ENCODE data around the gene RARRES2.

RARRES2 gene

GRCh38 chr7:150343225-150343624, 1.8 kb upstream of the RARRES2 start:
- TF ChIP-seq NFIC (IDR thresholded peaks at IDR 0.05): no peak
- no peak for TF ChIP-seq EGR1 (IDR thresholded peaks at IDR 0.05)

GRCh38 chr7:150342121-150342408, 636 bp upstream of the RARRES2 start:
- TF ChIP-seq CREB1 (IDR thresholded peaks at IDR 0.05; ENCODE audit: low read depth) (no peak), NFIC (IDR thresholded peaks at IDR 0.05) (no peak), FOXM1 (IDR thresholded peaks at IDR 0.05; ENCODE audit: borderline replicate concordance, low read depth) (no peak), USF1 (IDR thresholded peaks at IDR 0.05) (no peak), EP300 (IDR thresholded peaks at IDR 0.05; ENCODE audit: borderline replicate concordance) (no peak), TEAD4 (IDR thresholded peaks at IDR 0.05) (no peak), RAD21 (IDR thresholded peaks at IDR 0.05; ENCODE audit: low read depth) (no peak), REST (IDR thresholded peaks at IDR 0.05; ENCODE audit: low read depth) (no peak), EGR1 (IDR thresholded peaks at IDR 0.05) (no peak), CEBPB (IDR thresholded peaks at IDR 0.05) (no peak), MAX (IDR thresholded peaks at IDR 0.05) (no peak), ZBTB7A (IDR thresholded peaks at IDR 0.05; ENCODE audit: low read depth) (no peak), TAF1 (IDR thresholded peaks at IDR 0.05; ENCODE audit: low read depth) (no peak), YY1 (IDR thresholded peaks at IDR 0.05; ENCODE audit: low read depth) (no peak), TCF12 (IDR thresholded peaks at IDR 0.05; ENCODE audit: low read depth) (no peak)

- TF ChIP-seq TAF1 (IDR thresholded peaks at IDR 0.05; ENCODE audit: low read depth) (no peak), TEAD4 (IDR thresholded peaks at IDR 0.05) (no peak), RAD21 (IDR thresholded peaks at IDR 0.05; ENCODE audit: low read depth) (no peak), YY1 (IDR thresholded peaks at IDR 0.05; ENCODE audit: low read depth) (no peak), USF1 (IDR thresholded peaks at IDR 0.05) (no peak), CREB1 (IDR thresholded peaks at IDR 0.05; ENCODE audit: low read depth) (no peak), EP300 (IDR thresholded peaks at IDR 0.05; ENCODE audit: borderline replicate concordance) (no peak), MAX (IDR thresholded peaks at IDR 0.05) (no peak), NFIC (IDR thresholded peaks at IDR 0.05) (no peak), REST (IDR thresholded peaks at IDR 0.05; ENCODE audit: low read depth) (no peak), ZBTB7A (IDR thresholded peaks at IDR 0.05; ENCODE audit: low read depth) (no peak), TCF12 (IDR thresholded peaks at IDR 0.05; ENCODE audit: low read depth) (no peak), FOXM1 (IDR thresholded peaks at IDR 0.05; ENCODE audit: borderline replicate concordance, low read depth) (no peak), EGR1 (IDR thresholded peaks at IDR 0.05) (no peak)
Observed at GRCh38 chr7:150340875-150341262, 560 bp downstream of the RARRES2 start.

GRCh38 chr7:150340024-150340749, 1.2 kb downstream of the RARRES2 start:
- peak; percentile 62 for TF ChIP-seq NFIC (IDR thresholded peaks at IDR 0.05)
- TF ChIP-seq FOXM1 (IDR thresholded peaks at IDR 0.05; ENCODE audit: borderline replicate concordance, low read depth): no peak
- TF ChIP-seq MAX (IDR thresholded peaks at IDR 0.05): peak; percentile 42; the same call in 1 of the 2 replicates
- peak; percentile 65 for TF ChIP-seq REST (IDR thresholded peaks at IDR 0.05; ENCODE audit: low read depth)
- TF ChIP-seq TAF1 (IDR thresholded peaks at IDR 0.05; ENCODE audit: low read depth): no peak
- TF ChIP-seq EGR1 (IDR thresholded peaks at IDR 0.05): peak; percentile 65
- peak; percentile 75 for TF ChIP-seq TEAD4 (IDR thresholded peaks at IDR 0.05)
- no peak for TF ChIP-seq YY1 (IDR thresholded peaks at IDR 0.05; ENCODE audit: low read depth)

Data from Ishikawa (cell line).